ENCODE data around the gene GAB2. TPM values are rescaled to one million over a fixed set of nuclear protein-coding genes. Genes with fewer than 3 reads are reported as not detected.
A peak's percentile ranks its signal among the peaks of the same experiment; 100 is the strongest.

GAB2 gene
- total and polyA plus RNA-seq, 2 of the 13 experiments (the other 11 are each of a cell fraction or from before 2014, with no cell fraction given): 4.1 to 8.6 TPM

- TF ChIP-seq SP5 (CRISPR knock-in tag; IDR thresholded peaks at IDR 0.05; ENCODE audit: borderline replicate concordance, low read depth) (no peak), CCDC6 (CRISPR knock-in tag; IDR thresholded peaks at IDR 0.05) (0 out of 2 replicates have a peak, but pooled peaks have one; percentile 28), BORCS8-MEF2B (CRISPR knock-in tag; IDR thresholded peaks at IDR 0.05) (no peak), FOXK1 (CRISPR knock-in tag; IDR thresholded peaks at IDR 0.05; ENCODE audit: borderline replicate concordance, low read depth) (no peak; the same call in 1 of the 2 replicates), FOXK2 (IDR thresholded peaks at IDR 0.05) (no peak), ZNF788 (CRISPR knock-in tag; IDR thresholded peaks at IDR 0.05; ENCODE audit: borderline replicate concordance) (no peak), SRSF9 (IDR thresholded peaks at IDR 0.05; ENCODE audit: borderline replicate concordance, insufficient read depth, low read depth, low read length, poor library complexity, severe bottlenecking) (no peak), ZNF263 (CRISPR knock-in tag; IDR thresholded peaks at IDR 0.05) (peak; percentile 33; the same call in 1 of the 2 replicates), ZBTB44 (CRISPR knock-in tag; IDR thresholded peaks at IDR 0.05) (no peak), SMAD9 (CRISPR knock-in tag; IDR thresholded peaks at IDR 0.05) (no peak), ZNF768 (CRISPR knock-in tag; IDR thresholded peaks at IDR 0.05) (no peak; the same call in 1 of the 2 replicates), ZFX (CRISPR knock-in tag; IDR thresholded peaks at IDR 0.05; ENCODE audit: low read depth) (no peak), HOXA5 (CRISPR knock-in tag; IDR thresholded peaks at IDR 0.05) (peak; percentile 34; the same call in 1 of the 2 replicates), PHF20 (CRISPR knock-in tag; IDR thresholded peaks at IDR 0.05) (no peak), CREB3 (CRISPR knock-in tag; IDR thresholded peaks at IDR 0.05) (no peak), MXD1 (CRISPR knock-in tag; IDR thresholded peaks at IDR 0.05) (no peak), ZNF761 (CRISPR knock-in tag; conservative IDR thresholded peaks at IDR 0.05) (no peak), SRY (CRISPR knock-in tag; IDR thresholded peaks at IDR 0.05) (no peak), SPEN (CRISPR knock-in tag; IDR thresholded peaks at IDR 0.05; ENCODE audit: low read depth) (no peak), FOSL2 (CRISPR knock-in tag; IDR thresholded peaks at IDR 0.05) (peak; percentile 71), RFX5 (IDR thresholded peaks at IDR 0.05; ENCODE audit: low read depth, low read length) (no peak), THYN1 (CRISPR knock-in tag; IDR thresholded peaks at IDR 0.05; ENCODE audit: borderline replicate concordance, low read depth) (no peak), ZNF572 (CRISPR knock-in tag; IDR thresholded peaks at IDR 0.05) (no peak), KDM5B (CRISPR knock-in tag; IDR thresholded peaks at IDR 0.05; ENCODE audit: borderline replicate concordance) (no peak)
- TF ChIP-seq, protein P1, sequence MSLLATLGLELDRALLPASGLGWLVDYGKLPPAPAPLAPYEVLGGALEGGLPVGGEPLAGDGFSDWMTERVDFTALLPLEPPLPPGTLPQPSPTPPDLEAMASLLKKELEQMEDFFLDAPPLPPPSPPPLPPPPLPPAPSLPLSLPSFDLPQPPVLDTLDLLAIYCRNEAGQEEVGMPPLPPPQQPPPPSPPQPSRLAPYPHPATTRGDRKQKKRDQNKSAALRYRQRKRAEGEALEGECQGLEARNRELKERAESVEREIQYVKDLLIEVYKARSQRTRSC (CRISPR knock-in tag; IDR thresholded peaks at IDR 0.05; ENCODE audit: low read depth): no peak
These were observed 246.6 kb downstream of the GAB2 start (continued) for GRCh38 chr11:78170874-78171549.
